GM10248 (cell line): Measurements from ENCODE around the gene SPAG4.

Experiments
- CTCF ChIA-PET: fragments of 300-600 bp; sonication (Branson Sonifier 250); formaldehyde crosslinking; extraction: SDS; loops from one replicate; lab custom pipeline; 2021; ENCODE audit warnings: antibody characterized with exemption; lab: Yijun Ruan, JAX
- POLR2A ChIA-PET: fragments of 350-650 bp; sonication (Branson Sonifier 250); formaldehyde crosslinking; extraction: SDS; loops from one replicate; lab custom pipeline; 2020; ENCODE audit warnings: antibody characterized with exemption; lab: Yijun Ruan, JAX
- DNase-seq: peaks from one replicate; pipeline ENCODE4 v3.0.0; 2012; ENCODE audit errors: extremely low spot score
- TF ChIP-seq, protein P1 (sequence below): IDR thresholded peaks from 2 replicates; pipeline ENCODE4 v1.5.1; 2012; ENCODE audit warnings: mild to moderate bottlenecking, low read depth; ENCODE audit errors: extremely low read depth, missing control alignments, control extremely low read depth

The SPAG4 gene

GRCh38 chr20:35598476-35598875 is 17.2 kb upstream of the SPAG4 start:
- DNase-seq = no peak
- CTCF ChIA-PET = interaction anchor here (1.2 kb wide), 1 partner anchor 11 kb away, joined by 3 read pairs; no protein-coding TSS in a partner anchor
- POLR2A ChIA-PET = no interaction called here
- TF ChIP-seq, protein P1, sequence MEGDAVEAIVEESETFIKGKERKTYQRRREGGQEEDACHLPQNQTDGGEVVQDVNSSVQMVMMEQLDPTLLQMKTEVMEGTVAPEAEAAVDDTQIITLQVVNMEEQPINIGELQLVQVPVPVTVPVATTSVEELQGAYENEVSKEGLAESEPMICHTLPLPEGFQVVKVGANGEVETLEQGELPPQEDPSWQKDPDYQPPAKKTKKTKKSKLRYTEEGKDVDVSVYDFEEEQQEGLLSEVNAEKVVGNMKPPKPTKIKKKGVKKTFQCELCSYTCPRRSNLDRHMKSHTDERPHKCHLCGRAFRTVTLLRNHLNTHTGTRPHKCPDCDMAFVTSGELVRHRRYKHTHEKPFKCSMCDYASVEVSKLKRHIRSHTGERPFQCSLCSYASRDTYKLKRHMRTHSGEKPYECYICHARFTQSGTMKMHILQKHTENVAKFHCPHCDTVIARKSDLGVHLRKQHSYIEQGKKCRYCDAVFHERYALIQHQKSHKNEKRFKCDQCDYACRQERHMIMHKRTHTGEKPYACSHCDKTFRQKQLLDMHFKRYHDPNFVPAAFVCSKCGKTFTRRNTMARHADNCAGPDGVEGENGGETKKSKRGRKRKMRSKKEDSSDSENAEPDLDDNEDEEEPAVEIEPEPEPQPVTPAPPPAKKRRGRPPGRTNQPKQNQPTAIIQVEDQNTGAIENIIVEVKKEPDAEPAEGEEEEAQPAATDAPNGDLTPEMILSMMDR = no peak

- TF ChIP-seq, protein P1 = no peak
- POLR2A ChIA-PET = interaction anchor here (0.6 kb wide), 1 partner anchor 46 kb away, joined by 3 read pairs; no protein-coding TSS in a partner anchor
- CTCF ChIA-PET = interaction anchor here (1.2 kb wide), 1 partner anchor 12 kb away, joined by 3 read pairs; no protein-coding TSS in a partner anchor
- no peak for DNase-seq
Measured at GRCh38 chr20:35598899-35599775, 16.5 kb upstream of the SPAG4 start.

GRCh38 chr20:35599776-35600120 is 15.9 kb upstream of the SPAG4 start:
- ChIA-PET POLR2A (no interaction called here), CTCF (no interaction called here)
- TF ChIP-seq, protein P1 = no peak
- no peak for DNase-seq

- CTCF ChIA-PET = interaction anchor here (1.1 to 7.6 kb wide), 5 partner anchors 11 to 353 kb away, joined by 3 to 87 read pairs (median 4); partner anchors contain the start of genes ERGIC3 and SPAG4
- POLR2A ChIA-PET = no interaction called here
- DNase-seq = no peak
- TF ChIP-seq, protein P1 = no peak
Measured at GRCh38 chr20:35600176-35600992, 15.2 kb upstream of the SPAG4 start.

DNA sequence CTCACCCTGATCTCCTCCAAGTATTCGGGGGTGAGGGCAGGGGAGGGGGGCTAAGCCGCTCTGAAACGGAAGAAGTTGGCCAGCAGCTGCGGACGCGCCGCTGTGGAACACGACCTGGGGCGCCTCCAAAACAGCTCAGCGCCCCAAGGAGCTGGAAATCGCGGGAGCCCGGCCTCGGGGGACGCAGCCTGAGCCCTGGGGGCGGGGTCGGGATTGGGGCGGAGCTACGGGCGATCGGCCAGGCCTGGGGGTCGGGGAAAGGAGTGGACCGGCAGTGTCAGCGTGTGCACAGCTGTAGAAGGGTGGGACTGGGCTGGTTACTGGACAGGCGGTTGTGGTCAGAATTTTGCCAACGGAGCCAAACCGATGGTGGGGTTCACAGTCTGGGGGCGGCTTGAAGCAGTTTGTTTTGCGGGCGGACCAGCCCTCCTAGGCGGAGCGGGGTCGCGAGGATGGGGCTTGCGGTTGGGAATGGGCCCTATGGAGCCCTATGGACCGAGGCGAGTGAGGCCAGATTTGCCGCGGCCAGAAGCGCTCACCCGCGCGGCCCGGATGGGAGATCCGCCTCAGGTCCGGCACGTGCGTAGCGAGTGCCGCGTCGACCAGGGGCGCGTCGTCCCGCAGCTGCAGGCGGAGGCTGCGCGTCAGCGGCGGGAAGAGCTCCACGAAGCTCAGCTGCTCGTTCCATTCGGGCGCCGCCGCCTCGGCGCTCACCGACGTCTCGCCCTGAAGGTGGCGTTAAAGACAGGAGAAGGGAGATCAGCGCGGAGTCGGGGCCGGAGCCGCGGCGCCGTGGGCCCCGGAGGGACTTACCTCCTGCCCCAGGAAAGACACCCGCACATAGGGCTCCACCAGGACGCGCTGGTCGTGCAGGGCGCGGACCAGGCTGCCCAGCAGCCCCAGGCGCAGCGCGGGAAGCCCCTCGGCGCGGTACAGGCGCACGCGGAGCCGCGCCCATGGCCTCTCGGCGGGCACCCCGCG is 14.3 kb upstream of the SPAG4 start:
- peak; percentile 84 for DNase-seq
- TF ChIP-seq, protein P1 = peak; percentile 81
- ChIA-PET CTCF (interaction anchor here (0.6 to 7.6 kb wide), 9 partner anchors 9 to 352 kb away, joined by 3 to 87 read pairs (median 3); partner anchors contain the start of genes ERGIC3 and SPAG4), POLR2A (no interaction called here)
